ENCODE data around the gene TRIM24.

GRCh38 chr7:138569418-138569817 is 109.4 kb downstream of the TRIM24 start:
- no peak for TF ChIP-seq CTCF (CRISPR knock-in tag; IDR thresholded peaks at IDR 0.05)
- TF ChIP-seq TRAFD1 (CRISPR knock-in tag; IDR thresholded peaks at IDR 0.05; ENCODE audit: borderline replicate concordance) = no peak
